ENCODE measurements around the gene SH3RF2. TPM values are rescaled to one million over a fixed set of nuclear protein-coding genes. Genes with fewer than 3 reads are reported as not detected.
A peak's percentile ranks its signal among the peaks of the same experiment; 100 is the strongest.

SH3RF2 gene
- total and polyA plus RNA-seq, 2 donors (not counting 3 experiments of a cell fraction or from before 2014, with no cell fraction given), result 0.54 to 0.84 TPM

DNA sequence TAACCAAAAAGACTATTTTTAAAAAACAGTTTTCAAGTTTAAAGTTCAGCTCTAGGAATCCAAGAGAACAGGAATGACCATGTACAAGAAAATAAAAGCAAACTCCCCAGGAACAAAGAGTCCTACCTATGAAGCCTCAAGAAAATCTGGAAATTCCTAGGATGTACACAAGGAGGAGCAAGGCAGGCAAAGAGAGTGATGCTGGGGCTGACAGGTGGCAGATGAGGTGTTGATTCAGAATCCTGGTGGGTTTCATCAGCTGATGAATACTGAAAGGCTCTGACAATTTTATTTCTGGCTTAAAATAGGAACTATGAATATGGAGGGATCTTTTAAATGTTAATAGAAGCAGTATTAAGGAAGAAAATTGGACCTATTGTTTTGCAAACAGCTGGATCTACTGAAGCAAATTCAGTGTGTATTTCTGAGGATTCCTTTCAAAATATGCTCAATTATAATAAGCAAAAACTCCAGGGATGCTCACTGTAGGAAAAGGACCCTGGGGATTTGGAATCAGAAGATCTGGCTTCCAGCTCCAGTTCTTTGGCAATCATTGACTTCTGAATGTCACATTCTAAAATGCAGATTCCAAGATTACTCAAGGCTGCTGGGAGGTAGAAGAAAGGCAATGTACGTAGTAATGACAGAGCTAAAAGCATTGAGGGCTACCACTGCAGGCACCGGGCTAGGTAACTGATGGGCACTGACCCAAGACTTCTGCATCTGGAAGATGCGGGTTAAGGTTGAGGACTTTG is 28.0 kb upstream of the SH3RF2 start:
- Histone ChIP-seq H3K9ac (replicated peaks; ENCODE audit: extremely low read depth, insufficient read depth, low read length) (no peak overlapping the region), H4K20me1 (replicated peaks; ENCODE audit: control insufficient read depth, extremely low read depth, insufficient read depth, low read length) (no peaks in the 10 kb centered on the region), H3K27me3 (ENCODE audit: control insufficient read depth in 2 of 2, insufficient read depth in 2 of 2, low read length in 2 of 2) (no peaks in the 10 kb centered on the region), H2AFZ (ENCODE audit: low read depth, low read length) (no peak overlapping the region), H3K4me1 (ENCODE audit: control insufficient read depth, extremely low read depth, insufficient read depth, low read length) (no peaks in the 10 kb centered on the region), H3K4me2 (ENCODE audit: insufficient read depth, low read length) (no peak overlapping the region), H3K36me3 (ENCODE audit: control insufficient read depth in 2 of 2, extremely low read depth in 1 of 2, insufficient read depth in 2 of 2, low read length in 2 of 2) (no peaks in the 10 kb centered on the region), H3K9me3 (replicated peaks; ENCODE audit: control insufficient read depth, insufficient read depth, low read length) (no peaks in the 10 kb centered on the region), H3K9me1 (replicated peaks; ENCODE audit: control insufficient read depth, extremely low read depth, insufficient read depth, low read length) (no peaks in the 10 kb centered on the region), H3K4me3 (replicated peaks in 1 of 3; ENCODE audit: insufficient read depth in 1 of 3, low read depth in 1 of 3, low read length in 3 of 3) (no peak overlapping the region), H3K79me2 (ENCODE audit: control insufficient read depth, insufficient read depth, low read length) (no peaks in the 10 kb centered on the region), H3K27ac (ENCODE audit: insufficient read depth, low read depth, low read length) (no peak overlapping the region)
- intact Hi-C loops (cut with micrococcal nuclease) (loop anchor here (1.0 kb wide), 1 partner anchor 141 kb away; no protein-coding TSS in a partner anchor), dilution Hi-C loops (cut with MboI; ENCODE audit: extremely low pct_ligation_motif_present, low sequenced_read_pairs) (no loop called here)
- TF ChIP-seq, protein P1, sequence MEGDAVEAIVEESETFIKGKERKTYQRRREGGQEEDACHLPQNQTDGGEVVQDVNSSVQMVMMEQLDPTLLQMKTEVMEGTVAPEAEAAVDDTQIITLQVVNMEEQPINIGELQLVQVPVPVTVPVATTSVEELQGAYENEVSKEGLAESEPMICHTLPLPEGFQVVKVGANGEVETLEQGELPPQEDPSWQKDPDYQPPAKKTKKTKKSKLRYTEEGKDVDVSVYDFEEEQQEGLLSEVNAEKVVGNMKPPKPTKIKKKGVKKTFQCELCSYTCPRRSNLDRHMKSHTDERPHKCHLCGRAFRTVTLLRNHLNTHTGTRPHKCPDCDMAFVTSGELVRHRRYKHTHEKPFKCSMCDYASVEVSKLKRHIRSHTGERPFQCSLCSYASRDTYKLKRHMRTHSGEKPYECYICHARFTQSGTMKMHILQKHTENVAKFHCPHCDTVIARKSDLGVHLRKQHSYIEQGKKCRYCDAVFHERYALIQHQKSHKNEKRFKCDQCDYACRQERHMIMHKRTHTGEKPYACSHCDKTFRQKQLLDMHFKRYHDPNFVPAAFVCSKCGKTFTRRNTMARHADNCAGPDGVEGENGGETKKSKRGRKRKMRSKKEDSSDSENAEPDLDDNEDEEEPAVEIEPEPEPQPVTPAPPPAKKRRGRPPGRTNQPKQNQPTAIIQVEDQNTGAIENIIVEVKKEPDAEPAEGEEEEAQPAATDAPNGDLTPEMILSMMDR (IDR thresholded peaks at IDR 0.05; ENCODE audit: extremely low read depth in 1 of 2, insufficient read depth in 1 of 2, low read depth in 1 of 2, low read length in 2 of 2), result peak in 1 of 2 donors; percentile 3
- no peak for TF ChIP-seq FOS (IDR thresholded peaks at IDR 0.05; ENCODE audit: borderline replicate concordance, insufficient read depth, low read length)
- no TSS peak for BruUV-seq (replicated peaks)
- CTCF ChIA-PET, result interaction anchor here (0.7 to 2.6 kb wide), 8 partner anchors 12 to 143 kb away, joined by 3 to 14 read pairs (median 6); partner anchors contain the start of gene SH3RF2
- POLR2A ChIA-PET, result no interaction called here
- DNase-seq (ENCODE audit: low read depth, low spot score) (no peak), FAIRE-seq (no peak)

DNA sequence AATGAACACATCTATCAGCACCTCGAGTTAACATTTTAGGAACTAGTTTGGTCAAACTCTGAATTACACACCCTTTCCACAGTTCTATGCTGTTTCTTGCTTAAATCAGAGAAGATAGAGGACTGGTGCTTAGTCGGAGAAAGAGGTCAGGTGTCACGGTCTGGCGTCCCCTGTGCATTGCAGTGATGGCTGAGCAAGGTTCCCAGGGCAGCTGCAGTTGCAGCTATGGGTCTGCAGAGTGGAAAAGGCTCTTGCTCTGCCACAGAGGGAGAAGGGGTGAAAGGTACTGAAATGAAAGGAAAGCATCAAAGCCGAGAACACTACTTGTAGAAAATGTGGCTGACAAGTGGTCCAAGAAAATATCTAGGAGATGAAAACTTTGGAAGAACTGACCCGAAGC is 25.2 kb upstream of the SH3RF2 start:
- FAIRE-seq (no peak), DNase-seq (ENCODE audit: low read depth, low spot score) (no peak)
- no peak overlapping the region for H2AFZ ChIP-seq (ENCODE audit: low read depth, low read length)
- dilution Hi-C loops (cut with MboI; ENCODE audit: extremely low pct_ligation_motif_present, low sequenced_read_pairs) (no loop called here), intact Hi-C loops (cut with micrococcal nuclease) (no loop called here)
- ChIA-PET POLR2A (no interaction called here), CTCF (no interaction called here)
- no peaks in the 10 kb centered on the region for H3K4me1 ChIP-seq (ENCODE audit: control insufficient read depth, extremely low read depth, insufficient read depth, low read length)
- H3K9me3 ChIP-seq (replicated peaks; ENCODE audit: control insufficient read depth, insufficient read depth, low read length), result no peaks in the 10 kb centered on the region
- no peaks in the 10 kb centered on the region for H3K36me3 ChIP-seq (ENCODE audit: control insufficient read depth in 2 of 2, extremely low read depth in 1 of 2, insufficient read depth in 2 of 2, low read length in 2 of 2)
- H3K9me1 ChIP-seq (replicated peaks; ENCODE audit: control insufficient read depth, extremely low read depth, insufficient read depth, low read length), result no peaks in the 10 kb centered on the region
- BruUV-seq (replicated peaks), result no TSS peak
- no peaks in the 10 kb centered on the region for H3K79me2 ChIP-seq (ENCODE audit: control insufficient read depth, insufficient read depth, low read length)
- no peak overlapping the region for H3K27ac ChIP-seq (ENCODE audit: insufficient read depth, low read depth, low read length)
- H3K27me3 ChIP-seq (ENCODE audit: control insufficient read depth in 2 of 2, insufficient read depth in 2 of 2, low read length in 2 of 2), result peaks cover 0 to 2% of the 10 kb centered on the region in 2 experiments
- H3K4me2 ChIP-seq (ENCODE audit: insufficient read depth, low read length), result no peak overlapping the region
- H3K9ac ChIP-seq (replicated peaks; ENCODE audit: extremely low read depth, insufficient read depth, low read length), result no peak overlapping the region
- H3K4me3 ChIP-seq (replicated peaks in 1 of 3; ENCODE audit: insufficient read depth in 1 of 3, low read depth in 1 of 3, low read length in 3 of 3), result no peak overlapping the region
- H4K20me1 ChIP-seq (replicated peaks; ENCODE audit: control insufficient read depth, extremely low read depth, insufficient read depth, low read length), result no peaks in the 10 kb centered on the region
- TF ChIP-seq FOS (IDR thresholded peaks at IDR 0.05; ENCODE audit: borderline replicate concordance, insufficient read depth, low read length), result no peak
- TF ChIP-seq, protein P2, sequence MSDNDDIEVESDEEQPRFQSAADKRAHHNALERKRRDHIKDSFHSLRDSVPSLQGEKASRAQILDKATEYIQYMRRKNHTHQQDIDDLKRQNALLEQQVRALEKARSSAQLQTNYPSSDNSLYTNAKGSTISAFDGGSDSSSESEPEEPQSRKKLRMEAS (IDR thresholded peaks at IDR 0.05; ENCODE audit: insufficient read depth, insufficient read length), result no peak
